Liver (tissue), 3 donors: ENCODE results near the gene LRWD1.
"Not testable (repeated sequence)": the region's sequence is repeated elsewhere in the genome, so short reads cannot be mapped to it uniquely, and the experiment has no call there.

Experiments
- EGR1 ChIP-seq, 2 donors: IDR thresholded peaks; 2 replicates each; pipeline ENCODE4 v1.6.1; 2016 to 2018; ENCODE audit warnings: antibody characterized with exemption in 2 of 2, low read depth in 2 of 2
- GABPA ChIP-seq, 2 donors: IDR thresholded peaks in 1 of 2; conservative IDR thresholded peaks in 1 of 2; 2 replicates each; pipeline ENCODE4 v1.6.1; 2016; ENCODE audit warnings: antibody characterized with exemption in 2 of 2, mild to moderate bottlenecking in 1 of 2, moderate library complexity in 1 of 2
- RAD21 ChIP-seq, 2 donors: IDR thresholded peaks; 2 replicates each; pipeline ENCODE4 v1.6.1; 2016; ENCODE audit warnings: antibody characterized with exemption in 2 of 2, mild to moderate bottlenecking in 2 of 2
- TAF1 ChIP-seq: conservative IDR thresholded peaks from 2 replicates; pipeline ENCODE4 v1.6.1; 2016; ENCODE audit warnings: antibody characterized with exemption, mild to moderate bottlenecking
- YY1 ChIP-seq: IDR thresholded peaks from 2 replicates; pipeline ENCODE4 v1.6.1; 2016; ENCODE audit warnings: antibody characterized with exemption, mild to moderate bottlenecking
- TF ChIP-seq, protein P1 (sequence below): fragments of 150-350 bp; IDR thresholded peaks from 2 replicates; pipeline ENCODE4 v1.5.1; 2017; ENCODE audit warnings: improper control_type of control experiment, low read depth, low read length; ENCODE audit not compliant: missing input control
- TF ChIP-seq, protein P2 (sequence below): IDR thresholded peaks from 2 replicates; pipeline ENCODE4 v1.6.1; 2016; ENCODE audit warnings: antibody characterized with exemption, mild to moderate bottlenecking
- TF ChIP-seq, protein P3 (sequence below): IDR thresholded peaks from 2 replicates; pipeline ENCODE4 v1.6.1; 2016; ENCODE audit warnings: antibody characterized with exemption
- donor health status: healthy.
- donor health status: healthy.

DNA sequence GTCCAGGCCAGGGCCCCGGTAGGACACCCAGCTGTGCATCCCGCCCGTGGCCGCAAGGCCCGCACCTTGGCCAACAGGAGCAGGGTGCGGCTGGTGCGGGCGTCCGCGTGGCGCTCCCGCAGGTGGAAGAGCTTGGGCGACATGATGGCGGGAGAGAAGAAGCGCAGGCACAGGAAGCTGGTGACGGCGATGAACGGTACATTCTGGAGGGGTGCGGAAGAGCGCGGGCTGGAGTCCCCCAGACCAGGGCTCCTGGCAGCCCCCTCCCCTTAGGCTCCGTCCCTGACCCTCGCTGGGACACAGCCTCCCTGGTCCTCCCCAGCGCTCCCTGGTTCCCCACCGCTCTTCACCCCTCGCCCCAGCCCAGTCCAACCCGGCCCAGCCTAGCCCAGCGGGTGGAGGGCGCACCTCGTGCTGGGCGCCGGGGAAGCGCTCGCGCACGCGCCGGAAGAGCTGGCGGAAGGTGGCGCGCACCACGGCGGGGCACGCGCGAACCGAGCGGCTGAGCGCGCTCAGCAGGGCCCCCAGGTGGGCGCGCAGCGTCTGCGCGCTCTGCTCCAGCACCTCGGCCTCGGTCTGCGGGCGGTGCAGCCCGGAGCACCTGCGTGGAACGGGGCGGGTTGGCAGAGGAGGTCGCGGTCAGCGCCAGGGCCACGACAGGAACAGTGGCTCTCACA is 29.8 kb downstream of the LRWD1 start:
- TF ChIP-seq RAD21 (IDR thresholded peaks at IDR 0.05); EGR1 (IDR thresholded peaks at IDR 0.05; ENCODE audit: low read depth in 2 of 2); GABPA (IDR thresholded peaks at IDR 0.05 in 1 of 2, conservative IDR thresholded peaks at IDR 0.05 in 1 of 2); TAF1; YY1: not testable (repeated sequence)
- TF ChIP-seq, protein P1, sequence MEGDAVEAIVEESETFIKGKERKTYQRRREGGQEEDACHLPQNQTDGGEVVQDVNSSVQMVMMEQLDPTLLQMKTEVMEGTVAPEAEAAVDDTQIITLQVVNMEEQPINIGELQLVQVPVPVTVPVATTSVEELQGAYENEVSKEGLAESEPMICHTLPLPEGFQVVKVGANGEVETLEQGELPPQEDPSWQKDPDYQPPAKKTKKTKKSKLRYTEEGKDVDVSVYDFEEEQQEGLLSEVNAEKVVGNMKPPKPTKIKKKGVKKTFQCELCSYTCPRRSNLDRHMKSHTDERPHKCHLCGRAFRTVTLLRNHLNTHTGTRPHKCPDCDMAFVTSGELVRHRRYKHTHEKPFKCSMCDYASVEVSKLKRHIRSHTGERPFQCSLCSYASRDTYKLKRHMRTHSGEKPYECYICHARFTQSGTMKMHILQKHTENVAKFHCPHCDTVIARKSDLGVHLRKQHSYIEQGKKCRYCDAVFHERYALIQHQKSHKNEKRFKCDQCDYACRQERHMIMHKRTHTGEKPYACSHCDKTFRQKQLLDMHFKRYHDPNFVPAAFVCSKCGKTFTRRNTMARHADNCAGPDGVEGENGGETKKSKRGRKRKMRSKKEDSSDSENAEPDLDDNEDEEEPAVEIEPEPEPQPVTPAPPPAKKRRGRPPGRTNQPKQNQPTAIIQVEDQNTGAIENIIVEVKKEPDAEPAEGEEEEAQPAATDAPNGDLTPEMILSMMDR: not testable (repeated sequence)
- TF ChIP-seq, protein P2, sequence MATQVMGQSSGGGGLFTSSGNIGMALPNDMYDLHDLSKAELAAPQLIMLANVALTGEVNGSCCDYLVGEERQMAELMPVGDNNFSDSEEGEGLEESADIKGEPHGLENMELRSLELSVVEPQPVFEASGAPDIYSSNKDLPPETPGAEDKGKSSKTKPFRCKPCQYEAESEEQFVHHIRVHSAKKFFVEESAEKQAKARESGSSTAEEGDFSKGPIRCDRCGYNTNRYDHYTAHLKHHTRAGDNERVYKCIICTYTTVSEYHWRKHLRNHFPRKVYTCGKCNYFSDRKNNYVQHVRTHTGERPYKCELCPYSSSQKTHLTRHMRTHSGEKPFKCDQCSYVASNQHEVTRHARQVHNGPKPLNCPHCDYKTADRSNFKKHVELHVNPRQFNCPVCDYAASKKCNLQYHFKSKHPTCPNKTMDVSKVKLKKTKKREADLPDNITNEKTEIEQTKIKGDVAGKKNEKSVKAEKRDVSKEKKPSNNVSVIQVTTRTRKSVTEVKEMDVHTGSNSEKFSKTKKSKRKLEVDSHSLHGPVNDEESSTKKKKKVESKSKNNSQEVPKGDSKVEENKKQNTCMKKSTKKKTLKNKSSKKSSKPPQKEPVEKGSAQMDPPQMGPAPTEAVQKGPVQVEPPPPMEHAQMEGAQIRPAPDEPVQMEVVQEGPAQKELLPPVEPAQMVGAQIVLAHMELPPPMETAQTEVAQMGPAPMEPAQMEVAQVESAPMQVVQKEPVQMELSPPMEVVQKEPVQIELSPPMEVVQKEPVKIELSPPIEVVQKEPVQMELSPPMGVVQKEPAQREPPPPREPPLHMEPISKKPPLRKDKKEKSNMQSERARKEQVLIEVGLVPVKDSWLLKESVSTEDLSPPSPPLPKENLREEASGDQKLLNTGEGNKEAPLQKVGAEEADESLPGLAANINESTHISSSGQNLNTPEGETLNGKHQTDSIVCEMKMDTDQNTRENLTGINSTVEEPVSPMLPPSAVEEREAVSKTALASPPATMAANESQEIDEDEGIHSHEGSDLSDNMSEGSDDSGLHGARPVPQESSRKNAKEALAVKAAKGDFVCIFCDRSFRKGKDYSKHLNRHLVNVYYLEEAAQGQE: not testable (repeated sequence)
- TF ChIP-seq, protein P3, sequence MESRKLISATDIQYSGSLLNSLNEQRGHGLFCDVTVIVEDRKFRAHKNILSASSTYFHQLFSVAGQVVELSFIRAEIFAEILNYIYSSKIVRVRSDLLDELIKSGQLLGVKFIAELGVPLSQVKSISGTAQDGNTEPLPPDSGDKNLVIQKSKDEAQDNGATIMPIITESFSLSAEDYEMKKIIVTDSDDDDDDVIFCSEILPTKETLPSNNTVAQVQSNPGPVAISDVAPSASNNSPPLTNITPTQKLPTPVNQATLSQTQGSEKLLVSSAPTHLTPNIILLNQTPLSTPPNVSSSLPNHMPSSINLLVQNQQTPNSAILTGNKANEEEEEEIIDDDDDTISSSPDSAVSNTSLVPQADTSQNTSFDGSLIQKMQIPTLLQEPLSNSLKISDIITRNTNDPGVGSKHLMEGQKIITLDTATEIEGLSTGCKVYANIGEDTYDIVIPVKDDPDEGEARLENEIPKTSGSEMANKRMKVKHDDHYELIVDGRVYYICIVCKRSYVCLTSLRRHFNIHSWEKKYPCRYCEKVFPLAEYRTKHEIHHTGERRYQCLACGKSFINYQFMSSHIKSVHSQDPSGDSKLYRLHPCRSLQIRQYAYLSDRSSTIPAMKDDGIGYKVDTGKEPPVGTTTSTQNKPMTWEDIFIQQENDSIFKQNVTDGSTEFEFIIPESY: not testable (repeated sequence)
